Sigmoid colon (tissue), 4 donors: ENCODE measurements around the gene CDKN2A.

ENCODE experiments used
- EP300 ChIP-seq, 4 donors: sonication (generic); formaldehyde crosslinking; IDR thresholded peaks; one replicate each; pipeline ENCODE4 v1.6.1; 2017; ENCODE audit warnings: antibody characterized with exemption in 4 of 4
- POLR2A ChIP-seq, 2 donors: fragments of 450-650 bp; IDR thresholded peaks; one replicate each; pipeline ENCODE4 v1.6.1; 2016; ENCODE audit warnings: antibody characterized with exemption in 2 of 2, mild to moderate bottlenecking in 2 of 2, moderate library complexity in 2 of 2
- POLR2AphosphoS5 ChIP-seq, 4 donors: sonication (generic); formaldehyde crosslinking; IDR thresholded peaks; one replicate each; pipeline ENCODE4 v1.6.1; 2017; ENCODE audit warnings: antibody characterized with exemption in 4 of 4
- TF ChIP-seq, protein P1 (sequence below), 4 experiments: fragments of 450-650 bp in 3 of 4; fragments of 200-600 bp in 1 of 4; IDR thresholded peaks; one replicate each; pipeline ENCODE4 v1.5.1; 2016 to 2019; ENCODE audit warnings: antibody characterized with exemption in 4 of 4, mild to moderate bottlenecking in 3 of 4, moderate library complexity in 2 of 4

DNA sequence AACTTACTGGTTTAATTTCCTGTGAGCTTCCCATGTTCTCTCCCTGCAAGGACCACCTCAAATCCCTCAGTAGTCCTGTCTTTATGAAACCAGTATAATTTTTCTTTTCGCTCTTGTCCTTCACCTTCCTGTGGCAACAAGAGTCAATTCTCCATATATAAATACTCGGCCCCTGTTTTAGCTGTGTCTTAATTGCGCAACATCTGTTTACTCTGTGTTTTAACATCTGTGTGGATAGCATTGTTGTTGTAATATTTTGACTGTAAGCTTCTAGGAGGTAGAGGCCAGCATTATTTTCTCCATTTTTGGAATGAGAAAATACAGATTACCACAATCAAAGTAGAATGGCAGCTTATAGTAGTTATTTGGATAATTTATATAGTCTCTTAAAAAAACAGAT lies 45.1 kb upstream of the CDKN2A start:
- TF ChIP-seq, protein P1, sequence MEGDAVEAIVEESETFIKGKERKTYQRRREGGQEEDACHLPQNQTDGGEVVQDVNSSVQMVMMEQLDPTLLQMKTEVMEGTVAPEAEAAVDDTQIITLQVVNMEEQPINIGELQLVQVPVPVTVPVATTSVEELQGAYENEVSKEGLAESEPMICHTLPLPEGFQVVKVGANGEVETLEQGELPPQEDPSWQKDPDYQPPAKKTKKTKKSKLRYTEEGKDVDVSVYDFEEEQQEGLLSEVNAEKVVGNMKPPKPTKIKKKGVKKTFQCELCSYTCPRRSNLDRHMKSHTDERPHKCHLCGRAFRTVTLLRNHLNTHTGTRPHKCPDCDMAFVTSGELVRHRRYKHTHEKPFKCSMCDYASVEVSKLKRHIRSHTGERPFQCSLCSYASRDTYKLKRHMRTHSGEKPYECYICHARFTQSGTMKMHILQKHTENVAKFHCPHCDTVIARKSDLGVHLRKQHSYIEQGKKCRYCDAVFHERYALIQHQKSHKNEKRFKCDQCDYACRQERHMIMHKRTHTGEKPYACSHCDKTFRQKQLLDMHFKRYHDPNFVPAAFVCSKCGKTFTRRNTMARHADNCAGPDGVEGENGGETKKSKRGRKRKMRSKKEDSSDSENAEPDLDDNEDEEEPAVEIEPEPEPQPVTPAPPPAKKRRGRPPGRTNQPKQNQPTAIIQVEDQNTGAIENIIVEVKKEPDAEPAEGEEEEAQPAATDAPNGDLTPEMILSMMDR (IDR thresholded peaks at IDR 0.05) = no peak
- TF ChIP-seq POLR2AphosphoS5 (IDR thresholded peaks at IDR 0.05) (no peak), POLR2A (IDR thresholded peaks at IDR 0.05) (no peak), EP300 (IDR thresholded peaks at IDR 0.05) (no peak)
